Neural progenitor cell (in vitro differentiated cells): ENCODE measurements around the gene RPS6KA2. TPM values are rescaled to one million over a fixed set of nuclear protein-coding genes. Genes with fewer than 3 reads are reported as not detected.

ENCODE experiments used
- DNase-seq: peaks from one replicate; pipeline ENCODE4 v3.0.0-alpha.2; 2016; ENCODE audit warnings: low spot score
- H2AFZ ChIP-seq: fragments of 200-600 bp; sonication (generic); replicated peaks from 2 replicates; pipeline ENCODE4 v1.6.1; 2016; ENCODE audit warnings: antibody characterized with exemption
- H3F3A ChIP-seq: fragments of 200-600 bp; sonication (generic); 2 replicates; pipeline ENCODE4 v1.6.1; 2016; ENCODE audit warnings: antibody characterized with exemption, low read depth
- H3K27ac ChIP-seq: fragments of 200-600 bp; sonication (generic); 2 replicates; pipeline ENCODE4 v1.5.1; 2016; ENCODE audit warnings: mild to moderate bottlenecking
- H3K27me3 ChIP-seq: fragments of 200-600 bp; sonication (generic); 2 replicates; pipeline ENCODE4 v1.6.1; 2016; ENCODE audit warnings: mild to moderate bottlenecking, moderate library complexity
- H3K36me3 ChIP-seq: fragments of 200-600 bp; sonication (generic); 2 replicates; pipeline ENCODE4 v1.5.1; 2016
- H3K4me1 ChIP-seq: fragments of 200-600 bp; sonication (generic); 2 replicates; pipeline ENCODE4 v1.6.1; 2016; ENCODE audit warnings: mixed run types
- H3K4me2 ChIP-seq: fragments of 200-600 bp; sonication (generic); 2 replicates; pipeline ENCODE4 v1.6.1; 2016
- H3K4me3 ChIP-seq: fragments of 200-600 bp; sonication (generic); 2 replicates; pipeline ENCODE4 v1.5.1; 2016
- H3K79me2 ChIP-seq: fragments of 200-600 bp; sonication (generic); 2 replicates; pipeline ENCODE4 v1.6.1; 2016; ENCODE audit warnings: low read depth
- H3K9ac ChIP-seq: fragments of 200-600 bp; sonication (generic); 2 replicates; pipeline ENCODE4 v1.6.1; 2016
- H3K9me3 ChIP-seq: fragments of 200-600 bp; sonication (generic); 2 replicates; pipeline ENCODE4 v1.5.1; 2016; ENCODE audit warnings: low read depth
- H4K20me1 ChIP-seq: fragments of 200-600 bp; sonication (generic); 2 replicates; pipeline ENCODE4 v1.6.1; 2016; ENCODE audit warnings: low read depth
- H3K27ac Mint-ChIP-seq: 3 replicates; pipeline ENCODE4 v1.8.0; 2021; ENCODE audit warnings: mixed read lengths
- H3K27me3 Mint-ChIP-seq: 2 replicates; pipeline ENCODE4 v1.8.0; 2022; ENCODE audit warnings: low read depth, mild to moderate bottlenecking, inconsistent platforms, moderate library complexity, mixed read lengths; ENCODE audit not compliant: insufficient read depth
- H3K36me3 Mint-ChIP-seq: 3 replicates; pipeline ENCODE4 v1.8.0; 2021; ENCODE audit warnings: mixed read lengths
- H3K4me1 Mint-ChIP-seq: 3 replicates; pipeline ENCODE4 v1.8.0; 2021; ENCODE audit warnings: mixed read lengths
- H3K4me3 Mint-ChIP-seq: 3 replicates; pipeline ENCODE4 v1.8.0; 2021; ENCODE audit warnings: mild to moderate bottlenecking, moderate library complexity, mixed read lengths
- H3K9me3 Mint-ChIP-seq: 3 replicates; pipeline ENCODE4 v1.8.0; 2020; ENCODE audit warnings: mixed read lengths
- EZH2 ChIP-seq: fragments of 200-600 bp; sonication (generic); IDR thresholded peaks from 2 replicates; pipeline ENCODE4 v1.6.1; 2017; ENCODE audit warnings: antibody characterized with exemption, mild to moderate bottlenecking, moderate library complexity
- EZH2phosphoT487 ChIP-seq: fragments of 200-600 bp; sonication (generic); IDR thresholded peaks from 2 replicates; pipeline ENCODE4 v1.6.1; 2017; ENCODE audit warnings: antibody characterized with exemption
- total RNA-seq: library from RNA; depleted of rRNA; stranded (reverse); fragments of >200 nt; gene quantifications from 2 replicates; pipeline ENCODE4 v1.2.3, GENCODE V29; 2015; ENCODE audit warnings: low replicate concordance
- TF ChIP-seq, protein P1 (sequence below): fragments of 200-600 bp; sonication (generic); IDR thresholded peaks from 2 replicates; pipeline ENCODE4 v1.5.1; 2017; ENCODE audit warnings: antibody characterized with exemption, mild to moderate bottlenecking

RPS6KA2 gene
- total RNA-seq, 1 donor from 2014 or later: 8.2 TPM

DNA sequence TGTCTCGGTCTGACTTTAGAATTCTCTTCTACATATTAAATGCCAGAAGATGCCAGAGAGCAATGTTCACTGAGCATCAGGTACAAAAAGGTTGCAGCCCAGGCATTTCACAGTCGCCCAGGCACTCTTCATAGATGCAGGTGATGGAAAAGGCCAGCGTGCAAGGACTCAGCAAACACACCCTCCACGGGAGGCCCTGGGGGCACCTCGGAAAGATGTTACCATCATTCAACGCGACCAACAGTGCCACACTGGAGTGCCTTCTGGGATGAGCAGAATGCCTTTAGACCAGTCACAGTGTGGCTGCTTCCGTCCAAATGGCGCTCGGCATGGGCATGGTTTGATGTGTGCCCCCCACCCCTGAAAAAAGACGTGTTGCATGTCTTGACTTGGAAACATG lies 36.0 kb downstream of the RPS6KA2 start:
- Histone ChIP-seq H2AFZ (no peak overlapping the region), H3K27me3 (no peaks in the 10 kb centered on the region), H3K4me1 (peaks cover 14% of the 10 kb centered on the region), H3K4me3 (no peak overlapping the region), H3K4me2 (no peak overlapping the region), H3K79me2 (peaks cover 9% of the 10 kb centered on the region), H3K9ac (no peak overlapping the region), H3K36me3 (no peaks in the 10 kb centered on the region), H3F3A (no peaks in the 10 kb centered on the region), H3K27ac (no peak overlapping the region), H4K20me1 (peaks cover 13% of the 10 kb centered on the region), H3K9me3 (no peaks in the 10 kb centered on the region)
- peaks cover 2% of the 10 kb centered on the region for H3K27me3 Mint-ChIP-seq
- no peak overlapping the region for H3K27ac Mint-ChIP-seq
- H3K36me3 Mint-ChIP-seq: peaks cover 2% of the 10 kb centered on the region
- TF ChIP-seq, protein P1, sequence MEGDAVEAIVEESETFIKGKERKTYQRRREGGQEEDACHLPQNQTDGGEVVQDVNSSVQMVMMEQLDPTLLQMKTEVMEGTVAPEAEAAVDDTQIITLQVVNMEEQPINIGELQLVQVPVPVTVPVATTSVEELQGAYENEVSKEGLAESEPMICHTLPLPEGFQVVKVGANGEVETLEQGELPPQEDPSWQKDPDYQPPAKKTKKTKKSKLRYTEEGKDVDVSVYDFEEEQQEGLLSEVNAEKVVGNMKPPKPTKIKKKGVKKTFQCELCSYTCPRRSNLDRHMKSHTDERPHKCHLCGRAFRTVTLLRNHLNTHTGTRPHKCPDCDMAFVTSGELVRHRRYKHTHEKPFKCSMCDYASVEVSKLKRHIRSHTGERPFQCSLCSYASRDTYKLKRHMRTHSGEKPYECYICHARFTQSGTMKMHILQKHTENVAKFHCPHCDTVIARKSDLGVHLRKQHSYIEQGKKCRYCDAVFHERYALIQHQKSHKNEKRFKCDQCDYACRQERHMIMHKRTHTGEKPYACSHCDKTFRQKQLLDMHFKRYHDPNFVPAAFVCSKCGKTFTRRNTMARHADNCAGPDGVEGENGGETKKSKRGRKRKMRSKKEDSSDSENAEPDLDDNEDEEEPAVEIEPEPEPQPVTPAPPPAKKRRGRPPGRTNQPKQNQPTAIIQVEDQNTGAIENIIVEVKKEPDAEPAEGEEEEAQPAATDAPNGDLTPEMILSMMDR: no peak
- TF ChIP-seq EZH2phosphoT487 (no peak), EZH2 (no peak)
- no peak overlapping the region for H3K4me3 Mint-ChIP-seq
- no peak for DNase-seq
- no peaks in the 10 kb centered on the region for H3K9me3 Mint-ChIP-seq
- H3K4me1 Mint-ChIP-seq: peaks cover 42% of the 10 kb centered on the region

GRCh38 chr6:166589786-166590574 lies 37.1 kb downstream of the RPS6KA2 start:
- peaks cover 44% of the 10 kb centered on the region for H3K4me1 Mint-ChIP-seq
- no peak for DNase-seq
- no peak overlapping the region for H3K9ac ChIP-seq
- no peak overlapping the region for H3K27ac ChIP-seq
- H3K4me2 ChIP-seq: no peak overlapping the region
- peaks cover 2% of the 10 kb centered on the region for H3K27me3 Mint-ChIP-seq
- no peaks in the 10 kb centered on the region for H3K36me3 ChIP-seq
- H3K9me3 ChIP-seq: no peaks in the 10 kb centered on the region
- H3K27ac Mint-ChIP-seq: peak overlapping the region; percentile 1
- no peaks in the 10 kb centered on the region for H3K27me3 ChIP-seq
- no peaks in the 10 kb centered on the region for H3F3A ChIP-seq
- H2AFZ ChIP-seq: no peak overlapping the region
- peaks cover 12% of the 10 kb centered on the region for H3K79me2 ChIP-seq
- no peak overlapping the region for H3K4me3 ChIP-seq
- no peak overlapping the region for H3K4me3 Mint-ChIP-seq
- H3K9me3 Mint-ChIP-seq: no peaks in the 10 kb centered on the region
- peaks cover 2% of the 10 kb centered on the region for H3K36me3 Mint-ChIP-seq
- peaks cover 14% of the 10 kb centered on the region for H3K4me1 ChIP-seq
- no peak for TF ChIP-seq EZH2
- TF ChIP-seq, protein P1: no peak
- no peak for TF ChIP-seq EZH2phosphoT487
- H4K20me1 ChIP-seq: peaks cover 13% of the 10 kb centered on the region

- Mint-ChIP-seq H3K4me3 (no peak overlapping the region), H3K9me3 (no peaks in the 10 kb centered on the region), H3K27me3 (peaks cover 2% of the 10 kb centered on the region), H3K36me3 (peaks cover 2% of the 10 kb centered on the region), H3K27ac (no peak overlapping the region), H3K4me1 (peaks cover 44% of the 10 kb centered on the region)
- no peak overlapping the region for H3K27ac ChIP-seq
- H3K9me3 ChIP-seq: no peaks in the 10 kb centered on the region
- H4K20me1 ChIP-seq: peaks cover 13% of the 10 kb centered on the region
- H3K9ac ChIP-seq: no peak overlapping the region
- H3K36me3 ChIP-seq: no peaks in the 10 kb centered on the region
- H3K79me2 ChIP-seq: peaks cover 16% of the 10 kb centered on the region
- H3K27me3 ChIP-seq: no peaks in the 10 kb centered on the region
- no peaks in the 10 kb centered on the region for H3F3A ChIP-seq
- TF ChIP-seq, protein P1: no peak
- TF ChIP-seq EZH2: no peak
- no peak for TF ChIP-seq EZH2phosphoT487
- no peak overlapping the region for H2AFZ ChIP-seq
- DNase-seq: no peak
- no peak overlapping the region for H3K4me3 ChIP-seq
- H3K4me1 ChIP-seq: peaks cover 14% of the 10 kb centered on the region
- H3K4me2 ChIP-seq: no peak overlapping the region
These were observed 37.7 kb downstream of the RPS6KA2 start for GRCh38 chr6:166589337-166589731.
